Neural progenitor cell (in vitro differentiated cells): ENCODE measurements around the gene UBR4. TPM values are rescaled to one million over a fixed set of nuclear protein-coding genes. Genes with fewer than 3 reads are reported as not detected.

Experiments
- DNase-seq: peaks from one replicate; pipeline ENCODE4 v3.0.0-alpha.2; 2016; ENCODE audit warnings: low spot score
- H2AFZ ChIP-seq: fragments of 200-600 bp; sonication (generic); replicated peaks from 2 replicates; pipeline ENCODE4 v1.6.1; 2016; ENCODE audit warnings: antibody characterized with exemption
- H3F3A ChIP-seq: fragments of 200-600 bp; sonication (generic); 2 replicates; pipeline ENCODE4 v1.6.1; 2016; ENCODE audit warnings: antibody characterized with exemption, low read depth
- H3K27ac ChIP-seq: fragments of 200-600 bp; sonication (generic); 2 replicates; pipeline ENCODE4 v1.5.1; 2016; ENCODE audit warnings: mild to moderate bottlenecking
- H3K27me3 ChIP-seq: fragments of 200-600 bp; sonication (generic); 2 replicates; pipeline ENCODE4 v1.6.1; 2016; ENCODE audit warnings: mild to moderate bottlenecking, moderate library complexity
- H3K36me3 ChIP-seq: fragments of 200-600 bp; sonication (generic); 2 replicates; pipeline ENCODE4 v1.5.1; 2016
- H3K4me1 ChIP-seq: fragments of 200-600 bp; sonication (generic); 2 replicates; pipeline ENCODE4 v1.6.1; 2016; ENCODE audit warnings: mixed run types
- H3K4me2 ChIP-seq: fragments of 200-600 bp; sonication (generic); 2 replicates; pipeline ENCODE4 v1.6.1; 2016
- H3K4me3 ChIP-seq: fragments of 200-600 bp; sonication (generic); 2 replicates; pipeline ENCODE4 v1.5.1; 2016
- H3K79me2 ChIP-seq: fragments of 200-600 bp; sonication (generic); 2 replicates; pipeline ENCODE4 v1.6.1; 2016; ENCODE audit warnings: low read depth
- H3K9ac ChIP-seq: fragments of 200-600 bp; sonication (generic); 2 replicates; pipeline ENCODE4 v1.6.1; 2016
- H3K9me3 ChIP-seq: fragments of 200-600 bp; sonication (generic); 2 replicates; pipeline ENCODE4 v1.5.1; 2016; ENCODE audit warnings: low read depth
- H4K20me1 ChIP-seq: fragments of 200-600 bp; sonication (generic); 2 replicates; pipeline ENCODE4 v1.6.1; 2016; ENCODE audit warnings: low read depth
- H3K27ac Mint-ChIP-seq: 3 replicates; pipeline ENCODE4 v1.8.0; 2021; ENCODE audit warnings: mixed read lengths
- H3K27me3 Mint-ChIP-seq: 2 replicates; pipeline ENCODE4 v1.8.0; 2022; ENCODE audit warnings: low read depth, mild to moderate bottlenecking, inconsistent platforms, moderate library complexity, mixed read lengths; ENCODE audit not compliant: insufficient read depth
- H3K36me3 Mint-ChIP-seq: 3 replicates; pipeline ENCODE4 v1.8.0; 2021; ENCODE audit warnings: mixed read lengths
- H3K4me1 Mint-ChIP-seq: 3 replicates; pipeline ENCODE4 v1.8.0; 2021; ENCODE audit warnings: mixed read lengths
- H3K4me3 Mint-ChIP-seq: 3 replicates; pipeline ENCODE4 v1.8.0; 2021; ENCODE audit warnings: mild to moderate bottlenecking, moderate library complexity, mixed read lengths
- H3K9me3 Mint-ChIP-seq: 3 replicates; pipeline ENCODE4 v1.8.0; 2020; ENCODE audit warnings: mixed read lengths
- CTCF ChIP-seq: fragments of 200-600 bp; sonication (generic); IDR thresholded peaks from 2 replicates; pipeline ENCODE4 v1.5.1; 2017; ENCODE audit warnings: antibody characterized with exemption, mild to moderate bottlenecking
- EZH2 ChIP-seq: fragments of 200-600 bp; sonication (generic); IDR thresholded peaks from 2 replicates; pipeline ENCODE4 v1.6.1; 2017; ENCODE audit warnings: antibody characterized with exemption, mild to moderate bottlenecking, moderate library complexity
- EZH2phosphoT487 ChIP-seq: fragments of 200-600 bp; sonication (generic); IDR thresholded peaks from 2 replicates; pipeline ENCODE4 v1.6.1; 2017; ENCODE audit warnings: antibody characterized with exemption
- total RNA-seq: library from RNA; depleted of rRNA; stranded (reverse); fragments of >200 nt; gene quantifications from 2 replicates; pipeline ENCODE4 v1.2.3, GENCODE V29; 2015; ENCODE audit warnings: low replicate concordance

UBR4 gene
- total RNA-seq, 1 donor from 2014 or later = 71.2 TPM

- Mint-ChIP-seq H3K36me3 (peaks cover 39% of the 10 kb centered on the region), H3K4me3 (no peak overlapping the region), H3K9me3 (no peaks in the 10 kb centered on the region), H3K4me1 (no peaks in the 10 kb centered on the region), H3K27me3 (peaks cover 2% of the 10 kb centered on the region), H3K27ac (no peak overlapping the region)
- no peak overlapping the region for H3K9ac ChIP-seq
- no peak for DNase-seq
- no peaks in the 10 kb centered on the region for H3K9me3 ChIP-seq
- peaks cover 21% of the 10 kb centered on the region for H3K36me3 ChIP-seq
- H3K4me2 ChIP-seq = no peak overlapping the region
- H3K27ac ChIP-seq = no peak overlapping the region
- H3K4me3 ChIP-seq = no peak overlapping the region
- no peaks in the 10 kb centered on the region for H3K27me3 ChIP-seq
- H4K20me1 ChIP-seq = peaks cover 3% of the 10 kb centered on the region
- H3F3A ChIP-seq = no peaks in the 10 kb centered on the region
- H3K4me1 ChIP-seq = peaks cover 2% of the 10 kb centered on the region
- TF ChIP-seq EZH2phosphoT487 (no peak), CTCF (no peak), EZH2 (no peak)
- no peaks in the 10 kb centered on the region for H3K79me2 ChIP-seq
- H2AFZ ChIP-seq = no peak overlapping the region
These were observed 87.4 kb downstream of the UBR4 start for GRCh38 chr1:19122668-19123067.

DNA sequence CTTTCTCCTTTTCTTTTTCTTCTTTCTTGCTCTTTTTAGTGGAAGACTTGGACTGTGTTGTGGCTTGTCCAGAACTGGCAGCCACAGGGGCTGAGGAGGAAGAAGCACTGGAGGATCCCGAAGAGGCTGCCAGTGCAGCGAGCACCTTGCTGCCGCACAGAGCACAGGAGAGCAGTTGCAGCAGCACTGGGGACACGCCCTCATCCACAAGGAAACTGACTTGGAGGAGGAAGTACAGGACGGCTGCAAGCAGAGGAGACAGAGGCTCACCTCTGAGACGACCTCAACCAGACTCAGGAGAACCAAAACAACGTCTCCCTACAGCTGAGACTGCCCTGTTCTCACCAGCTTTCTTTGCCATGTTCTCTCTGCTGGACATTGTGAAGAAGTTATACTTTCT lies 88.9 kb downstream of the UBR4 start:
- Histone ChIP-seq H3K4me2 (no peak overlapping the region), H3K9me3 (no peaks in the 10 kb centered on the region), H3F3A (no peaks in the 10 kb centered on the region), H3K27me3 (no peaks in the 10 kb centered on the region), H2AFZ (no peak overlapping the region), H3K79me2 (no peaks in the 10 kb centered on the region), H3K4me3 (no peak overlapping the region), H3K36me3 (peaks cover 25% of the 10 kb centered on the region), H3K4me1 (no peaks in the 10 kb centered on the region), H3K27ac (no peak overlapping the region), H4K20me1 (no peaks in the 10 kb centered on the region), H3K9ac (no peak overlapping the region)
- no peaks in the 10 kb centered on the region for H3K4me1 Mint-ChIP-seq
- DNase-seq = no peak
- no peaks in the 10 kb centered on the region for H3K9me3 Mint-ChIP-seq
- no peak overlapping the region for H3K27ac Mint-ChIP-seq
- peaks cover 2% of the 10 kb centered on the region for H3K27me3 Mint-ChIP-seq
- peaks cover 32% of the 10 kb centered on the region for H3K36me3 Mint-ChIP-seq
- TF ChIP-seq CTCF (no peak), EZH2phosphoT487 (no peak), EZH2 (no peak)
- no peak overlapping the region for H3K4me3 Mint-ChIP-seq

DNA sequence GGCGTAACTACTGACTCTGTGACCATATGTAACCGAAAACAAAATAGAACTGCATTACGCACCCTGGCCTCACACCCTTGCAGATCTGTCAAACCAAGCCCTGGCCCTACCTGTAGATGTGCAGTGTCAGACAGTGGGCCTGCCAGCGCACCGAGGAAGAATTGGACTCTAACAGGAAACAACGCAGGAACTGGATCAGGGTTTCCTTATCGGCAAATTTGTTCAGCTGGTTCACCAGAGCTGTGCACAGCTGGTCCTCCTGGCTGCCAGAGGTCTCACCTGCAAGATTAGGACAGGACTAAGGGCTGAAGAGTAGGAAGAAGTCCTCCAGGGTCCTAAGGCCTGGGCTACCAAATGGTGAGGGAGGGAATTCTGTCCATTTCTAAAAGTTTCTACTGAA lies 90.0 kb downstream of the UBR4 start:
- peaks cover 2% of the 10 kb centered on the region for H3K27me3 Mint-ChIP-seq
- no peak overlapping the region for H3K27ac Mint-ChIP-seq

More for the DNA sequence above, 90.0 kb downstream of the UBR4 start:
- Histone ChIP-seq H3K9ac (no peak overlapping the region), H3F3A (no peaks in the 10 kb centered on the region), H3K79me2 (no peaks in the 10 kb centered on the region), H3K36me3 (peaks cover 21% of the 10 kb centered on the region), H2AFZ (no peak overlapping the region), H3K27ac (no peak overlapping the region), H3K27me3 (no peaks in the 10 kb centered on the region), H3K4me3 (no peak overlapping the region), H3K9me3 (no peaks in the 10 kb centered on the region), H3K4me1 (no peaks in the 10 kb centered on the region), H4K20me1 (no peaks in the 10 kb centered on the region), H3K4me2 (no peak overlapping the region)
- no peak for TF ChIP-seq EZH2phosphoT487
- no peak for TF ChIP-seq EZH2
- TF ChIP-seq CTCF = no peak
- DNase-seq = no peak
- no peak overlapping the region for H3K4me3 Mint-ChIP-seq
- peaks cover 28% of the 10 kb centered on the region for H3K36me3 Mint-ChIP-seq
- H3K9me3 Mint-ChIP-seq = no peaks in the 10 kb centered on the region
- H3K4me1 Mint-ChIP-seq = no peaks in the 10 kb centered on the region
